Thyroid gland (tissue), 4 donors: ENCODE data around the gene NT5C. TPM values are rescaled to one million over a fixed set of nuclear protein-coding genes. Genes with fewer than 3 reads are reported as not detected.
A peak's percentile ranks its signal among the peaks of the same experiment; 100 is the strongest.
"Not testable (repeated sequence)": the region's sequence is repeated elsewhere in the genome, so short reads cannot be mapped to it uniquely, and the experiment has no call there.

Experiments
- DNase-seq, 2 donors: peaks; one replicate each; pipeline ENCODE4 v3.0.0-alpha.2; 2019
- H3K27ac ChIP-seq, 3 donors: fragments of 200-600 bp; sonication (generic); 1 replicate in 2 of 3; 2 replicates in 1 of 3; pipeline ENCODE4 v1.5.1; 2016 to 2019; ENCODE audit warnings: mild to moderate bottlenecking in 1 of 3, moderate library complexity in 1 of 3
- H3K27me3 ChIP-seq: fragments of 200-600 bp; sonication (generic); one replicate; pipeline ENCODE4 v1.5.1; 2019
- H3K36me3 ChIP-seq, 2 donors: fragments of 200-600 bp; sonication (generic); one replicate each; pipeline ENCODE4 v1.5.1; 2016 to 2019
- H3K4me1 ChIP-seq, 2 donors: fragments of 200-600 bp; sonication (generic); one replicate each; pipeline ENCODE4 v1.5.1; 2017 to 2019
- H3K4me3 ChIP-seq, 3 donors: fragments of 200-600 bp; sonication (generic); replicated peaks in 1 of 3; 1 replicate in 2 of 3; 2 replicates in 1 of 3; pipeline ENCODE4 v1.5.1; 2016; ENCODE audit warnings: mild to moderate bottlenecking in 1 of 3
- H3K9me3 ChIP-seq: fragments of 200-600 bp; sonication (generic); one replicate; pipeline ENCODE4 v1.5.1; 2017
- CTCF ChIP-seq, 6 experiments: fragments of 200-600 bp in 3 of 6; fragments of 450-650 bp in 3 of 6; sonication (generic) in 3 of 6; IDR thresholded peaks; one replicate each; pipeline ENCODE4 v1.5.1; 2016 to 2019; ENCODE audit warnings: antibody characterized with exemption in 6 of 6, mild to moderate bottlenecking in 2 of 6, inconsistent platforms in 1 of 6, moderate library complexity in 1 of 6
- POLR2A ChIP-seq, 2 donors: fragments of 450-650 bp; IDR thresholded peaks; one replicate each; pipeline ENCODE4 v1.6.1; 2017; ENCODE audit warnings: antibody characterized with exemption in 2 of 2, mild to moderate bottlenecking in 2 of 2, moderate library complexity in 1 of 2
- WGBS, 2 donors: methylation state at CpG; one replicate each; pipeline ENCODE4 v1.1.5; 2017; 5-methylcytosine and 5-hydroxymethylcytosine counted together
- intact Hi-C: fragments of 100-400 bp; cut with DNase I; formaldehyde crosslinking; loops from one replicate; pipeline ENCODE4 v1.15.1; 2023
- total RNA-seq, 4 donors: library from RNA; depleted of rRNA; stranded (reverse); fragments of >200 nt; gene quantifications; one replicate each; pipeline ENCODE4 v1.2.3, GENCODE V29; 2016

Gene NT5C
- total RNA-seq, 4 donors from 2014 or later, result 84.7 to 203 (median 107) TPM

GRCh38 chr17:75130059-75130631, 1.4 kb downstream of the NT5C start:
- H3K4me1 ChIP-seq, result peaks cover 6 to 15% of the 10 kb centered on the region in 2 donors
- TF ChIP-seq POLR2A (IDR thresholded peaks at IDR 0.05) (no peak), CTCF (IDR thresholded peaks at IDR 0.05) (no peak)
- intact Hi-C loops, result no loop called here
- H3K27me3 ChIP-seq, result no peaks in the 10 kb centered on the region
- 79 to 85% methylated on average over 24 of the region's 24 CpGs for WGBS, 2 donors
- DNase-seq, result no peak
- H3K36me3 ChIP-seq, result peaks cover 0 to 5% of the 10 kb centered on the region in 2 donors
- H3K9me3 ChIP-seq, result no peaks in the 10 kb centered on the region
- peak overlapping the region in 1 of 3 donors; percentile 73 for H3K27ac ChIP-seq
- H3K4me3 ChIP-seq, result no peak overlapping the region

- Histone ChIP-seq H3K9me3 (no peaks in the 10 kb centered on the region), H3K27ac (no peak overlapping the region), H3K36me3 (peaks cover 0 to 5% of the 10 kb centered on the region in 2 donors), H3K27me3 (no peaks in the 10 kb centered on the region), H3K4me3 (no peak overlapping the region), H3K4me1 (peaks cover 6 to 21% of the 10 kb centered on the region in 2 donors)
- intact Hi-C loops, result no loop called here
- DNase-seq, result no peak
- TF ChIP-seq POLR2A (IDR thresholded peaks at IDR 0.05), result no peak
- TF ChIP-seq CTCF (IDR thresholded peaks at IDR 0.05), result no peak
- 89 to 95% methylated on average over 8 to 9 of the region's 9 CpGs for WGBS, 2 donors
Measured at GRCh38 chr17:75129576-75129975, 2.0 kb downstream of the NT5C start.

- DNase-seq, result no peak
- 92 to 93% methylated on average over 20 to 30 of the region's 33 CpGs for WGBS, 2 donors
- TF ChIP-seq CTCF (IDR thresholded peaks at IDR 0.05), result no peak
- no peak for TF ChIP-seq POLR2A (IDR thresholded peaks at IDR 0.05)
- Histone ChIP-seq H3K4me1 (peaks cover 6 to 28% of the 10 kb centered on the region in 2 donors), H3K4me3 (no peak overlapping the region), H3K9me3 (no peaks in the 10 kb centered on the region), H3K36me3 (peaks cover 0 to 5% of the 10 kb centered on the region in 2 donors), H3K27ac (no peak overlapping the region), H3K27me3 (no peaks in the 10 kb centered on the region)
- intact Hi-C loops, result no loop called here
Measured at GRCh38 chr17:75128694-75129505, 2.6 kb downstream of the NT5C start.

GRCh38 chr17:75127936-75128335, 3.6 kb downstream of the NT5C start:
- WGBS, 2 donors, result 61 to 70% methylated on average over 5 of the region's 5 CpGs
- H3K36me3 ChIP-seq, H3K27me3 ChIP-seq, H3K9me3 ChIP-seq, H3K4me3 ChIP-seq, intact Hi-C loops: not testable (repeated sequence)
- Histone ChIP-seq H3K4me1 (peaks cover 6 to 28% of the 10 kb centered on the region in 2 donors), H3K27ac (peak overlapping the region in 2 of 3 donors; percentile 10 to 41)
- DNase-seq, result peak; percentile 33 to 40

GRCh38 chr17:75126954-75127353, 4.6 kb downstream of the NT5C start:
- no peaks in the 10 kb centered on the region for H3K9me3 ChIP-seq
- H3K4me1 ChIP-seq, result peaks cover 2 to 22% of the 10 kb centered on the region in 2 donors
- TF ChIP-seq CTCF (IDR thresholded peaks at IDR 0.05), result no peak
- TF ChIP-seq POLR2A (IDR thresholded peaks at IDR 0.05), result no peak
- peaks cover 0 to 5% of the 10 kb centered on the region in 2 donors for H3K36me3 ChIP-seq
- DNase-seq, result no peak
- intact Hi-C loops, result no loop called here
- H3K27ac ChIP-seq, result peak overlapping the region in 1 of 3 donors; percentile 10
- WGBS, 2 donors, result 86 to 97% methylated on average over 8 of the region's 8 CpGs
- no peaks in the 10 kb centered on the region for H3K27me3 ChIP-seq
- no peak overlapping the region for H3K4me3 ChIP-seq
